NCI-H2196 treated with DMSO at 0.1 percent for 48 hours (cell line): Measurements from ENCODE around the gene SERPINB4.

ENCODE experiments used
- DNase-seq: peaks from one replicate; lab custom pipeline; 2025; ENCODE audit not compliant: unreplicated experiment; lab: John Stamatoyannopoulos, UW

Gene SERPINB4

GRCh38 chr18:63627819-63628218 lies 16.2 kb downstream of the SERPINB4 start:
- DNase-seq = no peak

DNA sequence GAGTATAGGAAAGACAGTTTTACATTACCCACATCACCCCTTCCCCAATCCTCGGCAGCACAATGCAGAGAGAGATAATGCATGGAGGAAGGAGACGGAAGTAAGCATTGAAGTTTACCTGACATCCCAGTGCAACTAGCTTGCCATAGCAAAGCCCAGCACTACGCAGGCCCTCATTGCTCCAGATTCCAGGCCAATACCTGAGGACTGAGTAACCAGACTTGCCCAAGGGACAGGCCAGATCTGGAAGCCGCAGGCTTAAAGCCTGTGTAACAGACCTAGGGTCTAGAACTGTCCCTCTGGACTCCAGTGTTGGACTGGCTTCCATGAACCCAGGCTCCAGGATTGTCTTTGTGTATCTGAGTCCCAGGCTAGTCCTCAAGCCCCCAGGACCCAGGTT lies 17.6 kb downstream of the SERPINB4 start:
- no peak for DNase-seq

- no peak for DNase-seq
Measured at GRCh38 chr18:63624863-63625262, 19.2 kb downstream of the SERPINB4 start.

- DNase-seq = no peak
Measured at GRCh38 chr18:63619661-63620060, 24.4 kb downstream of the SERPINB4 start.

DNA sequence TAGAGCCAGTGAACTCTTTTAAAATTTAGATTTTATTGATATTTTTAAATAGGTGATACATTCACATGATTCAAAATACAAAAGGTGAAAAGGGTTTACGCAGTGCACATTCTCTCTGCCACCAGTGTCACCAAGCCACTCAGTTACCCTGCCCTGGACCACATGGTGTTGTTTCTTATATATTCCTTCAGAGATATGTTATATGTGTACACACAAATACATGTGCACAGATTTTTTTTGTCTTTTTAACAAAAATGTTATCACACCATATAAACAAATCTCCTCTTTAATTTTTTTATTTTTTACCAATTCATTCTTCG lies 26.2 kb downstream of the SERPINB4 start:
- DNase-seq = no peak

GRCh38 chr18:63617049-63617914 lies 26.8 kb downstream of the SERPINB4 start:
- DNase-seq = no peak

GRCh38 chr18:63613420-63613819 lies 30.6 kb downstream of the SERPINB4 start:
- DNase-seq = no peak

DNA sequence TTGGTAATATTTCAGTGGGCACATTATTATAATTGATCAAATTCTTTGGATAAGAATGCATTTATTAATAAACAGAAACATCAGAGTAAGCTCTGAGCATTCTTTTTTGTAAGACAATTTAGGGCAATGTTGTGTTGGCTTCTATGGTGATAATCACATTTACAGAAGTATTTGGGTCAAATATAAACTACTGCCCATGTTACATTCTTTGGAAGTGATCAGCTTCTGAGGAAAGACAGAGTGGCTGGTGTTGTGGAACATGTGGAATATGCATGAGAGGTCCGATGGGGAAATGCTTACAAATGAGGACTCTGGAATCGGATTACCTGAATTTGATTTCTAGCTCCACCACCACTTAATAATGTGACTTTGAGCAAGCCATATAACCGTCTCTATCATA lies 37.5 kb downstream of the SERPINB4 start:
- DNase-seq = no peak

DNA sequence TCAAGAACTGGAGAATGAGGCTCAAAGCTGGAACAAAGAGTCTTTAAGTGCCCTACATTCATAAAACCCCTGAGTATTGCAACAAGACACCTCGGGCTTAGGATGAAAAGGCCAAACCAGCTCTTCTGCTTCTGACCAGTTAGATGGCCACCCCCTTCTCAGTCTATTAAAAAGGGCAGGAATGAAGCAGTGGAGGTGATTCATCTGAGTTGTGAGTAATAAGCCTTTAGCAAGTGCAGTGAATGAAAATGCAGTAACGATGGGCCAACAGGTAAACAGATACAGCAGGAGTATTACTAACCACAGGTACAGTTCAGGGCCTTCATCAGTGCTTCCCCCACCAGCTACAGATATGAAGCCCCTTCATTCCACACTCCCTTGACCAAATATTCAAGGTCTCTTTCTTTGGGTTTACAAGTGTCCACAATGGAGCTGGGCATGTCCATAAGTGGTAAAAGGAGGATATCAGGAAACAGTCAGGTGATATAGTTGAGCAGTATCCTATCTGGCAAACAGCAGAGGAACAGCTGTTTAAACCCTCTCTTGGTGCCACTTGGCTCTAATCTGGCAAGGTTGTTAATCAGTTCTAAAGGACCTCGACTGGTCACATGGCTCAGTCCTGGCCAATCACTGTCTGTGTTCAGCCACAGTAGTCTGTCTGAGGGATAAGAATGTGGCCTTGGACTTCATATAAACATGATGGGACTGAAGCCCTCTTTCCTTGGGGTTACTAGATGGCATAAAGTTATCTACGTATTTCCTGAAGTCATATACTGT lies 39.1 kb downstream of the SERPINB4 start:
- peak; percentile 71 for DNase-seq

GRCh38 chr18:63603772-63604171 lies 40.3 kb downstream of the SERPINB4 start:
- no peak for DNase-seq

DNA sequence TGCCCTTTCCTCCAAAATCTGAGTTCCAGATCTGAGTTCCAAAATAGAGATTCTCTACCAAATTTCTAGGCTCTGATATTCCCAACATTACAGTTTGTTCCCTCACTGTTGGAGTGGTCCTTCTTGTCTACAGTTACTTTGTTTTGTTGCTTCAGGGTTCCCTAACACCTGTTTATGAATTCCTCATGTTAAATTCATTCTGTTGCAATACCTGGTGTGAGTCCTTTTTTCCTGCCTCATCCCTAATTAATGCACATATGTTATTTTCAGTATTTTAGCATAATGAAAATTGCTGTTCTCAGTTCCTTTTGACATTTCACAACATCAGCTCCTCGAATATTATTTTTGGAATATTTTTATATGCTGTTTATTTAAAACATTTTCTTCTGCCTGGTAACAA lies 40.7 kb downstream of the SERPINB4 start:
- DNase-seq = no peak

DNA sequence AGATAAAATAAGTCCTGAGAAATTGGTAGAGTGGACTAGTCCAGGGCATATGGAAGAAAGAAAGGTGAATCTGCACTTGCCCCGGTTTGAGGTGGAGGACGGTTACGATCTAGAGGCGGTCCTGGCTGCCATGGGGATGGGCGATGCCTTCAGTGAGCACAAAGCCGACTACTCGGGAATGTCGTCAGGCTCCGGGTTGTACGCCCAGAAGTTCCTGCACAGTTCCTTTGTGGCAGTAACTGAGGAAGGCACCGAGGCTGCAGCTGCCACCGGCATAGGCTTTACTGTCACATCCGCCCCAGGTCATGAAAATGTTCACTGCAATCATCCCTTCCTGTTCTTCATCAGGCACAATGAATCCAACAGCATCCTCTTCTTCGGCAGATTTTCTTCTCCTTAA lies 47.1 kb downstream of the SERPINB4 start:
- no peak for DNase-seq

DNA sequence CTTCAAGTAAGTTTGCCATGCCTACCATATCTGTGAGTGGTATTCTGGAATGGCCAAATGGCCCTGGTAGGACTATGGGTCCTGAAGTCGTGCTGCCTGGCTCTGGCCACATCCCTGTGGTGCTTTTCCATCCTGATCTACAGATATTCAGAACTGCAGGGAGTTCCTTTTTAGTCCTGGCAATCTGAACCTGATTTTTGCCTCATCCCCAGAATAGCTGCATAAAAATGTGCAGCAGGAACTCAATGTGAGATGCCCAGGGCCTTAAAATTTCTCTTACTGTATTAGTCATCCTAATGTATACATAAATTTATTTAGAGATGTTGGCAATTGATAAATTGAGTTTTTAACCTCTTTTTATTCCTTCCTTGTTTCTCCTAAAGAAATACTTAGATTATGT lies 51.6 kb downstream of the SERPINB4 start:
- DNase-seq = no peak

GRCh38 chr18:63591725-63592124 lies 52.3 kb downstream of the SERPINB4 start:
- DNase-seq = no peak

GRCh38 chr18:63590966-63591695 lies 52.9 kb downstream of the SERPINB4 start:
- no peak for DNase-seq

DNA sequence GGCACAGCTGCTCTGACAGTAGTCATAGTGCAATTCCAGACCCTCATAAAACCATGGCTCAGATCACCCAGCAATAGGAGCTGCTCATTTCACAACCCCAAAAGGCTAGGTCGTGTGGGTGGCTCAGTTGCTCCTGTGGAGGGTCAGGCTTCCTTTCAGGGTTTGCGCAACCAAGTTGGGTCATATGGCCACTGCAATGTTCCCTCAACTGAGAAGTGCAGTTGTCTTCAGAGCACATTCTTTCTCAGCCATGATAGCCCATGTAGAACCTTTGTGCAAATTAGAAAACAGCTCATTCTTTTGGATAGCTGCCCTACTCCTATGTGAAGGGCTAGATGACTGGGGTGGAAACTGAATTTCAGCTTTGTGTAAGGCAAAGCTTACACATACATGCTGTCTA lies 53.7 kb downstream of the SERPINB4 start:
- DNase-seq = no peak

- DNase-seq = no peak
Measured at GRCh38 chr18:63588909-63589308, 55.1 kb downstream of the SERPINB4 start.
